ENCODE results near the gene PTN. TPM values are rescaled to one million over a fixed set of nuclear protein-coding genes. Genes with fewer than 3 reads are reported as not detected.

PTN gene
- total RNA-seq, 1 experiment from 2014 or later, result 7.0 TPM

DNA sequence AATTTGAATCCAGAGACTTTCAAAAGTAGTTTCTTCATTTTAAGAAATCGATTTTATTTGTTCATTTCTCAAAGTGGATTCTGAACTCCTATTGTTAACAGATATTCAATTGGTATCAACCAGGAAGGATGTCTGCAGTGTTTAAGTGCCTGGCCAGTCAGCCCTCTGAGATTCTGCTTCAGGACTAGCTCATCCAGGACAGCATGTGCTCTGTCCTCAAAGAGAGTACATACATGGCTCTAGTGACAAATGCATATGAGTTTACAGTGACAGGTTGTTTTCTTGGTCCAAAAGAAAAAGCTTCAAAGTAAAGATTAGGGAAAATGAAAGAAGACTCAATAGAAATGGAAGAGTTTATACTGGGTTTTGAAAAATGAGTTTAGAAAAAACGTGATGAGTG lies 8.4 kb upstream of the PTN start:
- Histone ChIP-seq H3K79me2 (ENCODE audit: low read depth) (no peaks in the 10 kb centered on the region), H3K27me3 (ENCODE audit: insufficient read depth, low read depth) (no peaks in the 10 kb centered on the region), H2AFZ (no peak overlapping the region), H3K27ac (no peak overlapping the region), H3K9me2 (ENCODE audit: insufficient read depth) (no peaks in the 10 kb centered on the region), H3K4me3 (no peak overlapping the region), H3F3A (ENCODE audit: insufficient read depth, low read depth) (no peaks in the 10 kb centered on the region), H3K4me1 (replicated peaks; ENCODE audit: insufficient read depth) (no peaks in the 10 kb centered on the region), H3K9me3 (ENCODE audit: insufficient read depth, low read depth) (no peaks in the 10 kb centered on the region), H3K36me3 (ENCODE audit: low read depth) (no peaks in the 10 kb centered on the region), H4K20me1 (ENCODE audit: insufficient read depth) (no peaks in the 10 kb centered on the region), H3K4me2 (no peak overlapping the region)
- BruUV-seq (replicated peaks), result no TSS peak
- TF ChIP-seq, protein P1, sequence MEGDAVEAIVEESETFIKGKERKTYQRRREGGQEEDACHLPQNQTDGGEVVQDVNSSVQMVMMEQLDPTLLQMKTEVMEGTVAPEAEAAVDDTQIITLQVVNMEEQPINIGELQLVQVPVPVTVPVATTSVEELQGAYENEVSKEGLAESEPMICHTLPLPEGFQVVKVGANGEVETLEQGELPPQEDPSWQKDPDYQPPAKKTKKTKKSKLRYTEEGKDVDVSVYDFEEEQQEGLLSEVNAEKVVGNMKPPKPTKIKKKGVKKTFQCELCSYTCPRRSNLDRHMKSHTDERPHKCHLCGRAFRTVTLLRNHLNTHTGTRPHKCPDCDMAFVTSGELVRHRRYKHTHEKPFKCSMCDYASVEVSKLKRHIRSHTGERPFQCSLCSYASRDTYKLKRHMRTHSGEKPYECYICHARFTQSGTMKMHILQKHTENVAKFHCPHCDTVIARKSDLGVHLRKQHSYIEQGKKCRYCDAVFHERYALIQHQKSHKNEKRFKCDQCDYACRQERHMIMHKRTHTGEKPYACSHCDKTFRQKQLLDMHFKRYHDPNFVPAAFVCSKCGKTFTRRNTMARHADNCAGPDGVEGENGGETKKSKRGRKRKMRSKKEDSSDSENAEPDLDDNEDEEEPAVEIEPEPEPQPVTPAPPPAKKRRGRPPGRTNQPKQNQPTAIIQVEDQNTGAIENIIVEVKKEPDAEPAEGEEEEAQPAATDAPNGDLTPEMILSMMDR (conservative IDR thresholded peaks at IDR 0.05), result no peak
- no peak for TF ChIP-seq EZH2 (IDR thresholded peaks at IDR 0.05; ENCODE audit: low read depth)
- no peak for DNase-seq
- ChIA-PET CTCF (no interaction called here), POLR2A (ENCODE audit: unreplicated experiment) (no interaction called here)
- intact Hi-C loops (cut with micrococcal nuclease; ENCODE audit: unreplicated experiment), result no loop called here

DNA sequence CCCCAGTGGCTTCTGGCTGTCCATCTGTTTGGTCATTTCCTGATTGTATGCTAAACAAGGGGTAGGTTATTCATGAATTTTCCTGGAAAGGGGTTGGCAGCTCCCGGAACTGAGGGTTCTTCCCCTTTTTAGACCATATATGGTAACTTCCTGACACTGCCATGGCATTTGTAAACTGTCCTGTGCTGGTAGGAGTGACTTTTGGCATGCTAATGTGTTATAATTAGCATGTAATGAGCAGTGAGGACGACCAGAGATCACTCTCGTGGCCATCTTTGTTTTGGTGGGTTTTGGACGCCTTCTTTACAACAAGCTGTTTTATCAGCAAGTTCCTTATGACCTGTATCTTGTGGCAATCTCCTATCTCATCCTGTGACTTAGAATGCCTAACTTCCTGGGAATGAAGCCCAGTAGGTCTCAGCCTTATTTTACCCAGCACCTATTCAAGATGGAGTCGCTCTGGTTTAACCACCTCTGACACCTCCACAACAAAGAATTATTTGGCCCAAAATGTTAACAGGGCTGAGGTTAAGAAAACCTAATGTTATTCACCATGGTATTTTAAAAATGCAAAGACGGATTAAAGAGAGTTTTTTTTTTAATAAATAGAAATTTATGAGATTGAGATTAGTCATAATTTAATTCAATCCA lies 2.4 kb upstream of the PTN start:
- no peak for TF ChIP-seq EZH2 (IDR thresholded peaks at IDR 0.05; ENCODE audit: low read depth)
- TF ChIP-seq, protein P1 (conservative IDR thresholded peaks at IDR 0.05), result no peak
- Histone ChIP-seq H3K4me3 (no peak overlapping the region), H3K27ac (no peak overlapping the region), H3K4me1 (replicated peaks; ENCODE audit: insufficient read depth) (no peaks in the 10 kb centered on the region), H3K9me2 (ENCODE audit: insufficient read depth) (no peaks in the 10 kb centered on the region), H3K79me2 (ENCODE audit: low read depth) (no peaks in the 10 kb centered on the region), H3K27me3 (ENCODE audit: insufficient read depth, low read depth) (peaks cover 19% of the 10 kb centered on the region; the same call in 1 of the 2 replicates), H3K9me3 (ENCODE audit: insufficient read depth, low read depth) (no peaks in the 10 kb centered on the region), H3K4me2 (no peak overlapping the region), H2AFZ (no peak overlapping the region), H4K20me1 (ENCODE audit: insufficient read depth) (no peaks in the 10 kb centered on the region), H3F3A (ENCODE audit: insufficient read depth, low read depth) (no peaks in the 10 kb centered on the region), H3K36me3 (ENCODE audit: low read depth) (no peaks in the 10 kb centered on the region)
- intact Hi-C loops (cut with micrococcal nuclease; ENCODE audit: unreplicated experiment), result no loop called here
- no TSS peak for BruUV-seq (replicated peaks)
- DNase-seq, result no peak
- POLR2A ChIA-PET (ENCODE audit: unreplicated experiment), result interaction anchor here (0.7 kb wide), 1 partner anchor 65 kb away, joined by 5 read pairs; no protein-coding TSS in a partner anchor
- CTCF ChIA-PET, result no interaction called here

DNA sequence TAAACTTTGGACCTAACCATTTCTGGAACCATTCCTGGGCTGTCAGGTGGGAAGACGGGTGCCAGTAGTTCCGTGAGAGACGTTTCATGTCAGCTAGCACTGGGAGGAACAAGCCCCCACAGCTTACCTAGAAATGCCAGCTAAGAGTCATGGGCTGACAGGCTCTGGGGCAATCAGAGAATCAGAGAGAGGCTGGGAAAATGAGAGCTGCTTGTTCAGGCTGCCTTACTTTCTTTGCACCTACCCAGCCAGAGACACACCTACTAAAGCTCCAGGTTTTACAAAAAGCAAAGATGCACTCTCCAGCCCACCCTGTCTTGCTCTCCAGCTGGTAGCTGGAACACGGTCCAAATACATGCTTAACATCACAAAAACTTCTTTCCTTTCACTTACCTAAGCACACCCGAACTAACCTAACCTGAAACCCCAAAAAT lies 688 bp downstream of the PTN start:
- no peaks in the 10 kb centered on the region for H3K4me1 ChIP-seq (replicated peaks; ENCODE audit: insufficient read depth)
- H2AFZ ChIP-seq, result no peak overlapping the region

More for the DNA sequence above, 688 bp downstream of the PTN start:
- Histone ChIP-seq H3K4me2 (peak overlapping the region; percentile 58), H3K9me3 (ENCODE audit: insufficient read depth, low read depth) (no peaks in the 10 kb centered on the region), H3K27me3 (ENCODE audit: insufficient read depth, low read depth) (peaks cover 19% of the 10 kb centered on the region; the same call in 1 of the 2 replicates), H3K9me2 (ENCODE audit: insufficient read depth) (no peaks in the 10 kb centered on the region), H3K4me3 (no peak overlapping the region), H4K20me1 (ENCODE audit: insufficient read depth) (no peaks in the 10 kb centered on the region), H3K36me3 (ENCODE audit: low read depth) (no peaks in the 10 kb centered on the region), H3K79me2 (ENCODE audit: low read depth) (no peaks in the 10 kb centered on the region), H3F3A (ENCODE audit: insufficient read depth, low read depth) (no peaks in the 10 kb centered on the region), H3K27ac (no peak overlapping the region)
- POLR2A ChIA-PET (ENCODE audit: unreplicated experiment), result no interaction called here
- TF ChIP-seq EZH2 (IDR thresholded peaks at IDR 0.05; ENCODE audit: low read depth), result no peak
- TF ChIP-seq, protein P1 (conservative IDR thresholded peaks at IDR 0.05), result no peak
- CTCF ChIA-PET, result no interaction called here
- BruUV-seq (replicated peaks), result no TSS peak
- DNase-seq, result no peak
- intact Hi-C loops (cut with micrococcal nuclease; ENCODE audit: unreplicated experiment), result loop anchor here (5.0 kb wide), 1 partner anchor 249 kb away; no protein-coding TSS in a partner anchor
